HuH-7.5 (cell line): ENCODE results near the gene SELENON.

Experiments used
- DNase-seq: peaks from one replicate; pipeline ENCODE4 v3.0.0; 2011; ENCODE audit warnings: low spot score

SELENON gene, protein sequence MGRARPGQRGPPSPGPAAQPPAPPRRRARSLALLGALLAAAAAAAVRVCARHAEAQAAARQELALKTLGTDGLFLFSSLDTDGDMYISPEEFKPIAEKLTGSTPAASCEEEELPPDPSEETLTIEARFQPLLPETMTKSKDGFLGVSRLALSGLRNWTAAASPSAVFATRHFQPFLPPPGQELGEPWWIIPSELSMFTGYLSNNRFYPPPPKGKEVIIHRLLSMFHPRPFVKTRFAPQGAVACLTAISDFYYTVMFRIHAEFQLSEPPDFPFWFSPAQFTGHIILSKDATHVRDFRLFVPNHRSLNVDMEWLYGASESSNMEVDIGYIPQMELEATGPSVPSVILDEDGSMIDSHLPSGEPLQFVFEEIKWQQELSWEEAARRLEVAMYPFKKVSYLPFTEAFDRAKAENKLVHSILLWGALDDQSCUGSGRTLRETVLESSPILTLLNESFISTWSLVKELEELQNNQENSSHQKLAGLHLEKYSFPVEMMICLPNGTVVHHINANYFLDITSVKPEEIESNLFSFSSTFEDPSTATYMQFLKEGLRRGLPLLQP

DNA sequence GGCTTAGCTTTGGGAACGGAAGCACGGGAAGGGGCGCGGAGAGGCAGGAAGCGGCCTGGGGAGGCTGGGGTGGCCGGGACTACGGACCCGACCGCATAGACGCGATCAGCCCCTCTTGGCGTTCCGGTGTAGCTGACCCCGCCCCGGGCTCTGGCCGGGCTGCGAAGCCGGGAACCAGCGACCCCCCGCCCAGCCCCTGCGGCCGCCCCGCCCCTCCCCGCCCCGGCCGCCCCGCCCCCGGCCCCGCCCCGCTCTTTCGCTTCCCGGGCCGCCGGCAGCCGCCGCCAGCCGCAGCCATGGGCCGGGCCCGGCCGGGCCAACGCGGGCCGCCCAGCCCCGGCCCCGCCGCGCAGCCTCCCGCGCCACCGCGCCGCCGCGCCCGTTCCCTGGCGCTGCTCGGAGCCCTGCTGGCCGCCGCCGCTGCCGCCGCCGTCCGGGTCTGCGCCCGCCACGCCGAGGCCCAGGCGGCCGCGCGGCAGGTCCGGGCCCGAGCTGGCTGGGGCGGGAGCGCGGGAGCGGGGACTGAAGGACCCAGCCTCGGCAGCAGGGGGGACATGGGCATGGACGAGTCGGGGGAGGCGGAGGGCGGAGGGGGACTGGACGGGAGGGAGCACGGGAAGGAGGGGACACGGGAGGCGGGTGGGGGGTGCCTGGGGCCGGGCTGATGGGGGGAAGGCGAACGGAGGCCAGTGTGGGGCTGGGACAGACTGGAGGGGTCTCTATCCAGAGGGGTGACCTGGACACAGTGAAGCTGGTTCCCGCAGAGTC is at the start of gene SELENON:
Gene SELENON (plus strand): TSS at position 259 of the 768 bp plus-strand sequence. CDS start 38 bp downstream, at position 297.
- peak; percentile 79 for DNase-seq

DNA sequence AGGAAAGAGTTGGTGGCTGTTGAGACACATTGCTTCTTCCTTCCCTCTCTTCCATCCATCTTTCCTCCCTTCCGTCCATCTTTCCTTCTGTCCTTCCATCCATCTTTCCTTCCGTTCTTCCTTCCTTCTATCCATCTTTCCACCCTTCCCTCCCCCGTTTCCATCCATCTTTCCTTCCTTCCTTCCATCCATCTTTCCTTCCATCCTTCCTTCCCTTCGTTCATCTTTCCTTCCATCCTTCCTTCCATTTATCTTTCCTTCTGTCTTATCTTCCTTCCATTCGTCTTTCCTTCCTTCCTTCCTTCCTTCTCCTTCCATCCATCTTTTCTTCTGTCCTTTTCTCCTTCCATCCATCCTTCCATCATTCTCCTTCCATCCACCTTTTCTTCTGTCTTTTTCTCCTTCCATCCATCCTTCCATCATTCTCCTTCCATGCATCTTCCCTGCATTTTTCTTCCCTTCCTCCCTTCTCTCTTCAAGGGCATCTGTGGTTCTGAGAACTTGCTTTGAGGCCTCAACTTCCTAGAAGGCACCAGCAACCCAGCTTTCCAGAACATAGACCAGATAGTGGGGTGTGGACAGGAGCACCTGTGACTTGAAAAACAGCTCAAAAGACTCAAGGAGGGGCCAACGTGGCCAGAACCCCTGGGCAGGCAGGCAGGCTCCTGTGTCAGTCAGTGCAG is 48.9 kb upstream of the SELENON start:
- no peak for DNase-seq

DNA sequence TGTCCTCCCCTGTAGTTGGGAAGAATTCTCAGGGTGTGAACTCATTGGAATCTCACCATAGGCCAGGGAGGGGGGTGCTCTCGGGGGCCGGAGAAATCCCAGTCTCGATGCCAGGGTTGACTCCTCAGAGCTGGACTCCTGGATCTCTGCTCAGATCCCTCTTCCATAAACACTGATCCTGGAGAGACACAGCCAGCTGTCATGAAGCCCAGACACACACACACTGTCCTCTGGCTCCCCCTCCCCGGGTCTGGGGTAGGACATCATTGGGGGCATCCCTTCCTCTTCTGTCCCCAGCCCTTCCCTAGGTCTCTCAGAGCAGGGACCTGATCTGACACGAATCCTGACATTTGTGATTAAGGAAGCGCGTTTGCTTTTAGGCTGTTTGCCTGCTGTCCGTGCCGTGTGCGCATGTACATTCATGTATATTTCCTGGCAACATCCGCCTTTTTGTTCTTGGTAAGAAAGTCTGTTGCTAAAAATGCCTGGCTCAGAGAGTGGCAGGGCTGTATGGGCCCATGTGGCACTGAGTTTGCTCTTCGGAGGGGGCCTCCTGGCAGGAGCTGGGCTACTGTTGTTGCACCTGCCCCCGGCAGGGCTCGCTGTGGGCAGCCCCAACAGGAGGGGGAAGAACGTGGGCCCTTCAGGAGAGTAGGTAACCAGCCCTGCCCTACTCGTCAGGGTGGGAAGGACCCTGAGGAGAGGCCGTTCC is 45.4 kb upstream of the SELENON start:
- DNase-seq = no peak

DNA sequence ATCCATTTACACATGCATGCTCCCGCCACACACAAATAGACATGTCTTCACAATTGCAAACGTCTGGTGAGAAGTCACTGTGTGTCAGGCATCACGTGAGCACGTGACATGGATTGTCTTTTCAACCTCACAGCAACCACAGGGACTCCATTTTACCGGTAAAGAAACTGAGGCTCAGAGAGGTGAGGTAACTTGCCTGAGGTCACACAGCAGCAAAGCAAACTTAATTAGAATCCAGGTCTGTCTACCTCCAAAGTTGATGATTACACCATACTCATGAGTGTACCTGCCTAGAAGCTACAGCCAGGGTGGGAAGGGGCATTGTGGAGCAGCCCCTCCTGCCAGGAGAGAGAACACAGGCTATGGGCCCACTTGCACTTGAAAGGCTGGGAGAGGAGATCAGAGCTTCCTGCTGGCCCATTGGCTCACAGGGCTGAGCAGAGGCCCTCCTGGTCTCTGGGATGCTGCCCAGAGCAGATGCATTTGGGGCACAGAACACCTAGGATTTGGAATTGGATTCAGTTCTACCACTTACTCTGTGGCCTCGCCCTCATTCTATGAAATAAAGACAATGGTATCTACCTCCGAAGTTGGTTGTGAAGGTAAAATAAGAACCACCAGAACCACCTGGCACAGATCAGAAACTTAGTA is 44.4 kb upstream of the SELENON start:
- DNase-seq = no peak

DNA sequence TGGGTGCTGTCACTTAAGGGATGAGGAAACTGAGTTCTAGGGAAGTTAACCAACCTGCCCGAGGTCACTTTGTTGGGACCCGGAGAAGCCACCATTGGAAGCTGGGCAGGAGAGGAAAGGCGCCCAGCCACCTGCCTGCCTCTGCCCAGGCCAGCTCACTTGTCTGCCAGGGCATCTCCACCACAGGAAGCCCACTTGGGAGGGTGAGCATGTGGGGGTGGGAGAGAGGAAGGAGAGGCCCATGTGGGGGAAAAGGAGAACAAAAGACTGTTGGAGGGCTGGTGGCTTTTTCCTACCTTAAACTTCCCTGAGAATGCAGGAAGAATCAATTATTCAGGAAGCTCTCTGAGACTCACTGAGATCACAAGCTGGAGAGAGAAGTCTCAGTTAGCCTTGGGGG is 43.8 kb upstream of the SELENON start:
- no peak for DNase-seq

DNA sequence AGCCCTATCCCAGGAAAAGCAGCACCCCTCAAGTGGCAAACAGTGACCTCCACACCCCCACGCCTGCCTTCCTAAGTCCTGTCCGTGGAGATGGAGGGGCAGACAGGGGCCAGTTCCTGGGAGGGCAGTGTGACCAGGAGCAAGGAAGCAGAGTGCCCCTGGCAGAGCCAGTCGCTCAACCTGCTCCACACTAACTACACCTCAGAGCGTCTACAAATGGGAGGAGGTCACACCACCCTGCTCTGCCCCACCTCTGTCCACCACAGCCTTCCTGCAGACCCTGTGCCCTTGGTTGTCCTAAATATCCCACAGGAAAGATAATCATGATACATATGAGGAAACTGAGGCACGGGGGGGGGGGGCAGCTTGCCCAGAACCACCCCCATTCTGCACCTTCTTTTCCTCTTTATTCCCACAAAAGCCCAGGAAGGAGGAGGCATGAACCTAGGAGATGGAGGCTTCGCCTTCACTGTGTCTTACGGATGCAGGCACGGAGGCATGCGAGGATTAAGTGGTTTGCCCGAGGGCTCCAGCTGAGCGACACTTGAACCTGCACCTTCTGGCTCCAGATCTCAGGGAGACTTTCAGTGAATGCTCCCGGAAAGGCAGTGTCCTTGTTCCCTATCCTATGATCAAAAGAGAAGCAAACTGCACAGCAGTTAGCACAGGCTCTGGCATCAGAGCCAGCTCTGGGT is 42.7 kb upstream of the SELENON start:
- DNase-seq = no peak

DNA sequence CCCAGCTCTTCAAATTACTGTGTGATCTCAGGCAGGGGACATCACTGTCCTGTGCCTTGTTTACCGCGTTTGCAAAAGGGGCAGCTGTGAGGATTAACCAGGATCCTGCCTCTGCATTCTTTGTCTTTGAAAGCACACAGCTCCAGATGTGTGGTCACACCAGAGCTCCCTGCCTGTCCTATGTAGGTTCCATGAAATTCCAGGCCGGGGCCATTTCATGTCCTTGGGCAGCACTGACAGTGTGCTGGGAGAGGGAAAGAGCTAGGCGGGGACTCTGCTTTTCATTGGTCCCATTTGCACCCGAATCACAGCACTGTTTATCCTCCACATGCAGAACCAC is 42.2 kb upstream of the SELENON start:
- no peak for DNase-seq

DNA sequence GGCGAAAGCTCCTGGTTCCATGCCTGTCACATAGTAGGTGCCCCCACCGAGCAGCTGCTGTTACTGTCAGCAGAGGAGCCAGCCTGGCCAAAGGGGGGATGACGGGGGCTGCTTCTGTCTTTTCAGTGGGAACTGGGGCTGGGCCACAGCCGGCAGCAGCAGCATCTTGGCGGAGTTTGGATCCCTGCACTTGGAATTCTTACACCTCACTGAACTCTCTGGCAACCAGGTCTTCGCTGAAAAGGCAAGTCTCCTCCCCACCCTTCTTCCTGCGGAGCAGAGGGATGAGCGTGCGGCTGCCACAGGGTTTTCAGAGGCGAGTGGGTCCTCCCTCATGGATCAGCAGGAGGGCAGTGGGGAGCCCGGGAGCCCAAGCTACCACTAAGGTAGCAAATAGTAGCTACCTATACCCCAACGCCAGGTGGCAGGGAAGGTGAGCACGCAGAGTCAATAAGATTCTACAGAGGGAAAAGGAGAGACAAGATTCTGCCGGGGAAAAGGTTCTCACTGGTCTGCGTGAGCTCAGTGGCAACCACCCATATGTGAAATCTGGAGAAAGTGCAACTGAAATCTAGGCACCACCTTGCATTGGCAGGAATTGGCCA is 41.4 kb upstream of the SELENON start:
- no peak for DNase-seq

DNA sequence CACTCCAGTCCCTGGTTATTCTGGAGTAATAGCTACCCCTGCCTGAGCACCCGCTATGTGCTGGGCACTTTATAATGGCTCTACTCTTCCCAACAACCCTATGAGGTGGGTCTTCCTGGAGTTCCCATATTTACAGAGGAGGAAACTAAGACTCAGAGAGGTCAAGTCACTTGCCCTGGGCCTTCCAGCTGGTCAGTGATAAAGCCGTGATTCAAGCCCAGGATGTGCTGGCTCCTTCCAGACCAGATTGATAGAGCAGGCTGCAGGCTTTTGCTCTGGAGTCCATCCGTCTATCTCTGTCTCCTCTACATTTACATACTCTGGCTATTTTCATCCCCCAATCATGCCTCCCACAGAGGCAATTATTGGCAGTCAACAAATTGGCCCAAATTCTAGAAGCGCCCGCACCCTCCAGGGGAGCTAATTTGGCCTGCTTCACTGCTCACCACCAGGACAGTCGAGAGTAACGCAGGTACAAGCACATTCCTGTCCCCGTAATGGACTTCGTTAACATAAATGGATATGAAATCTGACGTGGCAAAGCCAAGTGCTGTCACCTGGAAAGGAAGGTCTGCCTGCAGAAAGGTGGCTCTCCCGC is 39.8 kb upstream of the SELENON start:
- DNase-seq = no peak

DNA sequence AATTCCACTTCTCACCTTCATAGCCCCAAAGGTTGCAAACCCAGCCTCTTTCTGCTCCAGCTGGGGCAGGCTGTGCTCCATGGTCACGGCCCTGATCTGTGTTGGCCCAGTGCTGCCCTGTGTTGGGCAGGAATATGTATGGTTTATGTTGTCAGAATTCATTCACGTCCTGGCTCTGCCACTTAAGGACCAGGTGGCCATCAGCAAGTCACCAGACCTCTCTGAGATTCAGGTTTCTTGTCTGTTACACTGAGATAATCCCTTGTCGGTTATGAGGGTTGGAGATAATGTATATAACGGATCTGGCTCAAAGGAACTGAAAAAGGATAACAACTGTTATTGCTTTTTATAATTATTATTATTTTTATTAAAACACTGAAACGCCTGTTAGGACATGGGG is 39.1 kb upstream of the SELENON start:
- no peak for DNase-seq

DNA sequence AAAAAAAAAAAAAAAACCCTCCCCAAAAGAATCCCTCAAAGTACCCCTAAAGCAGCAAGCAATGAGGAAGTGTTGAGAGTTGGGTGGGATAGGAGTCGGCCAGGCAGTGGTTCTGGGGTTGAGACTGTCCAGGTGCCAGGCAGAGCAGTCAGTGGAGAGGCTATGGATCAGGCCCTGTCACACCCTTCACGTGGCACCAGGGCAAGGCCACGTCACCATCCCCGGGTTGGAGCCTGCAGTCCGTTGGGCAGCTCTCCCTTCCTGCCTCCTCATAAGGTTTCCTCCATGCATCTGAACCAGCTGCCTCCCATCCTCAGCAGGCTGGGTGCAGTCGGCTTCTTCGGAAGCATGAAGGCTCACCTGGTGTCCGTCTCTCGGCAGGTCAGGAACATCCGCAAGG is 36.5 kb upstream of the SELENON start:
- DNase-seq = no peak

DNA sequence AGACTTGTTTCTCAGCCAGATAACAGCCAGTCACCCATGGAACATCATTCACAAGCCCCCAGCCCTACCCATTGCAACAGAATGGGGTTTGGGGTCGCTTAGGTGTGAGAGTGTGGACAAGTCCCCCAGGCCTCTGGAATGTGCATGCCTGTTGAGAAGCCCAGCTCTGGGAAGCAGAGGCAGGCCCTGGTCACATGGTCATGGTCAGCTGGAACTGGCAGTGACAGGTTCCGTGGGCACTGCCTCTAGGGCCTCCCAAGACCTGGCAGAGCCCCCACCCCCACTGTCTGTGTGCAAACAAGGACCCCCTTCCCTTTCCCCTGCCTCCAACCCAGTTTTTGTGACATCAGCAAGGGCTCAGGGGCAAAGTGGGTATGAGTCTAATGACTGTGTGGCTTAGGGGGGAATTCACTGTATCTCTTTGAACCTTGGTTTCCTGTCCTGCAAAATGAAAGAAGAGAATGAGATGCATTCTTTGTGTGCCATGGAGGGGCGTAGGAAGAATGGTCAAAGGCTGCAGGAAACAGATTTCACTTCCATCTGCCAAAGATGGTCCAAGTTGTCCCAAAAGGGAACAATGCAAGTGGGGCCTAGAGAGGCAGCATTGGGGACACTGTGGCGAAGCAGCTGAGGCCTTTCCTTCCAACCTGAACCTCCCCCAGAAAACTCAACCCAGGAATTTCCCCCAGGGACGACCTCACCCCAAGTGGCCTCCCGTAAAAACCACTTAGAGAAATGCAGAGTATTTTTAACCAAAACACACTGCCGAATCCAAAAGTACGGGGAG is 34.7 kb upstream of the SELENON start:
- DNase-seq = no peak

DNA sequence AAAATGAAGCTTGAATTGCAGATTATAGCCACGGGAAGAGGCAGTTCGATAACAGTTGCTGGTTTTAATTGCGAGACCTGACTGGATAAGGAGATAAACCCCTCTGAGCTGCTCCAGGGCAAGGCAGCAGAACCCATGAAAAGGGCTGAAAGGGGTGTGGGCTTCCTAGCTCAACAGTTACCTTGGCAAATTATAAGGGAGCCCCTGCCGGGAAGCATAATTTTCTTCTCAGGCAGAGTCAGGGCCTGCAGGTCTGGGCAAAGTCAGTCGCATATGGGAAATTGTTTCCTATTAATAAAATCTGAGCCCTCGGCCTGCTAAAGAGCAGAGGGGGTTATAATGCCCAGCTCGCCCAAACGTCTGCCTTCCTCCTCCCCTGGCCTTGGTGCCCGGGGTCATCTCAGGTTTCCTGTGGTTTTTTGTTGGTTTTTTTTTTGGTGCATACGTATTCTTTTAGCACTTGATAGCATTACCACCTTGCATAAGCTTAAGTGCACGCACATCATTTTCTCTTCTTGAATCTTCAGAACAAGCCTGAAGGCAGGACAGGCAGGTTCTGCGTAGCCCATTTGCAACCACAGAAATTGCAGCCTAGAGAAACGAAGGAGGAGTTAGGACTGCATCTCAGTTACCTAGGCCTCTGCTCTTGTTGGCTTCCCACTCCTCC is 33.9 kb upstream of the SELENON start:
- no peak for DNase-seq

DNA sequence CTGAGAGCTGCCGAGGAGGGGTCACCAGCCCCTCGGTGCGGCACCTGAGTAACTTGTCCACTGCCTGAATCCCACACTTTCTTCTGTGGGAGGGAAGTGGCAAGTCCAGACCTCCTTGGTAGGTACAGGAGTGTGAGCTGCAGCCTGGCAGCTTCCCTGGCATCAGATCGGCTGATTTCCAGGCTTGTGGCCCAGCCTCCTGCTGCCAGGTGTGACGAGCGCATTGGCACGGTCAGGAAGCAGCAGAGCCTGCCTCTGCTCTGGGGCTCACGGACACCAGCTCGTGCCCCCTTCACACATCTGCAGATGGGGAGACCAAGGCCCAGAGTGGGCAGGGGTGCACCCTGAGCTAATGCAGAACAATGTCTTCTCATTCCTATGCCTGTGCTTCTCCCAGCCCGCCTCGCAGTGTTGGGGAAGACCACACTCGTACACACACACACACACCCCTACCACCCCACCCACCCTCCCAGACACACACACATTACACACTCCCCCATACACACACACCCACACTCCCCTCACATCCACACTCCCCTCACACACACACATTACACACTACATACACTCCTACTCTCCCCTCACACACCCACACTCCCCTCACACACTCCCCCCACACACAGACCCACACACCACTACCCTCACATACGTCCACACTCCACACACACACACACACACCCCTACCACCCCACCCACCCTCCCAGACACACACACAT is 33.1 kb upstream of the SELENON start:
- DNase-seq = no peak

DNA sequence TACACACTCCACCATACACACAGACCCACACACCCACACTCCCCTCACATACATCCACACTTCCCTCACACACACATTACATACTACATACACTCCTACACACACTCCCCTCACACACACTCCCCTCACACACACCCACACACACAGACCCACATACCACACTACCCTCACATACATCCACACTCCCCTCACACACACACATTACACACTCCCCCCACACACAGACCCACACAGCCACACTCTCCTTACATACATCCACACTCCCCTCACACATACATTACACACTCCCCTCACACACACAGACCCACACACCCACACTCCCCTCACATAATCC is 32.6 kb upstream of the SELENON start:
- DNase-seq = no peak

DNA sequence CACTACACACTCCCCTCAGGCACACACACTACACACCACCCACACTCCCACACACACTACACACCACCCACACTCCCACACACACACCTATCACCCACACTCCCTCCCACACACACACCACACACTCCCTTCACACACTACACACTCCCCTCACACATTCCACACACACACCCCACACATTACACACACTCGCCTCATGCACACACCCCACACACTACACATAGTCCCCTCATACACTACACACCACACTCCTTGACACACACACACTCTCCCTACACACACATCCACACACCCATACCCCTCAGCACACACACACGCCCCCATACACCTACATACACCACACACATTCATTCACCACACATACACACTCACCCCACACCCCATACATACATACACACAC is 31.0 kb upstream of the SELENON start:
- no peak for DNase-seq

DNA sequence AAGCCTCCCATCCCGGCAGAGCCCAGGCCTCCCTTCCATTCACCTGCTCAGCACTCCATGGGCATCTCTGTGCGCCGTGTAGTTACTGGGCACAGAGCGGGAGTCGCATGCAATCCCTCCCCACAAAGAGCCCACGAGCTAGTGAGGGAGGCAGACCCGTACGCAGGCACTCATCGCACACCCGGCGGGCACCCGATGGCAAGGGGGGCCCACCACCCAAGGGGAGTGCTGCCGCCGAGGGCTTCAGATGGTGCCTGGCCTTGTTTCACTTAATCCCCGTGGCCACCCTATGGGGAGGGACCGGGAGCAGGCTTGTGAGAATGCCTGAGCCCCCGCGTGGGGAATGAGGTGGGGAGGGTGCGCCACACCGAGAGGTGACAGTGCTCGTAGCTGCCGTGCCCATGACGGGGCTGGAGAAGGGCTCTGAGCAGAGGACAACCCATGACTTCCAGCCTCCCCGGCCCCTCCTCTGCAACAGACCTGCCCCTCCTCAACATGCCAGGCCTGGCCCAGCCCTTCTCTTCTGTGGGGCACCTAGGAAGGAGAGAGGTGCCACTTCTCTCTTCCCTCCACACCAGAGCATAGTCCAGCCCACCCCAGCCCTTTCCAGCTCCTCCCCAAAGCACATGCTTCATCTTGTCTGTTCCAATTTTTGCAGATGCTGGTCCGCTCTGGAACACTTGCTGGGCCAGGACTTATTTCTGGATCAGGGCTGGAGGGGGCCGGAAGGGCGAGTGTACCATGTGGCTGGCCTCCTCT is 30.2 kb upstream of the SELENON start:
- DNase-seq = no peak
